ENCODE results near the gene ARHGAP4. TPM values are rescaled to one million over a fixed set of nuclear protein-coding genes. Genes with fewer than 3 reads are reported as not detected.

ARHGAP4 gene
- total RNA-seq, 1 experiment from 2014 or later: 0.31 TPM

DNA sequence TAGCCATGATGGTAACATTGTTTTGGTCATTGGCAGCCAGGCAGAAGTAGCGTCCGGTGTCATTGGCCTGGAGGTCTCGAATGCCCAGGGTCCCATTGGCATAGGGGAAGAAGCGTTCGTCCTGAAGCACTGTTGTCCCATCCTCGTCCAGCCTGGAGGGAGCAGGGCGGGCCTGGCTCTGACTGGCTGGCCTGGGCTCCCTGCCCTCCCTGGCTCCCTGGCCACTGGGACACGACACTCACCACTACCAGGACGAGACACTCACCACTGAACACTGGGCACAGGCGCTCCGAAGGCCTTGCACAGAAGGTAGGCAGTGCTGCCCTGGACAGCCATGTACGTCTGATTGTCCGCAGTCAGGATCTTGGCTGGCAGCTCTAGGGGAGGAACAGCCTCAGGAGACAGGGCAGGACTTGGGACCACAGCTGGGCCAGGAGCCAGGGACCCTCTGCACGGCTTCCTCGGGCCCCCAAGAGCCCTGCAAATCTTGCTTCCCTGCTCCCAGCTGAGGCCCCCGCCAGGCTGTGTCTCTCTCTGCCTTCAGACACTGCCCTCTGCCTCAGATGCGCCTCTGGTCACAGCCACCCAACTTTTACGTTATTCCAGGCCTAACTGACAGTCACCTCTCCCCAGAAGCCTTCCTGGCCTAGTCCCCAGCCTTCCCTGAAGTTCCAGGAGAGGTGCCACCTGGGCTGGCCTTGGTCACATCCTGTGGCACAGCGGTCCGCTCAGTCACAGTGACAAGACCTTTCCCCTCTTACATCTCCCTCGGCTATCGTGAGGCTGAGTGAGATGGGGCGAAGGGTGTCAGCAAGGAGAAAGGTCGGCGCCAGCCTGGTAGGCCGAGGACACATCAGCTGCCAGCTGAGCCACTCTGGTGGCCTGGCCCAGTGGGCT is 57.2 kb downstream of the ARHGAP4 start:
- no peak for DNase-seq (ENCODE audit: low spot score)

DNA sequence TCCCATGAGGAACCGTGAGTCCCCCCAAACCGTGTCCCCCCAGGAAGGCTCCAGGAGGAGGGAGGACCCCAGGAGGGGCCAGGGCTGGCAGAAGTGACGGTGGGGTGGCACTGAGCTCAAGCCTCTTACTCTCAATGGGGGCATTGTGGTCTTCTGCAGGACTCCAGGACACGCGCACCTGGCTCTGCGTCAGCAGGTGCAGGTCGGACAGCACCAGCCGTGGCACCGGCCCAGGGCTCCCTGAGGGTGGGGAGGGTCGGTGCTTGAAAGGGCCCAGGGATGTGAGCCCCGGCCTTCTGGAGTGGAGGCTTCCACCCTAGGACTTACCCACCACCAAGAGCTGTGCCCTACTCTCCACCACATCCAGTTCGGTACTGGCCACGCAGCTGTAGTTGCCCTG is 58.4 kb downstream of the ARHGAP4 start:
- DNase-seq (ENCODE audit: low spot score): no peak

DNA sequence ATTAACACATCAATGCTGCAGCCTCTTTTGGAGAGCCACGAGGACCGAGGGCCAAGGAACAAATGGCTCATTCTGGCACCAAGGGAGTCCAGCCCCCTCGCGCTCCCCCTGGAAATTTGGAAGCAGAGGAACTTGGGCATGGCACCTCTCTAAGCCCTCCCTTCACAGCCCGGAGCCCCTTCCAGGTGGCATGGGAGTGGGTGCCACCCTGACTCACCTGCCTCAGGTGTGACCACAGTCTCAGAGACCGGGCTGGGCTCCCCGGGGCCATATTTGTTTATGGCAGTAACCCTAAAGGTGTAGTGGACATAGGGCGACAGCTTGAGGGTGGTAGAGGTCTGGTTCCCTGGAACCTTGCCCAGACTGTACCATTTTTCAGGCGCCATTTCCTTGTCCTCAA is 58.9 kb downstream of the ARHGAP4 start:
- DNase-seq (ENCODE audit: low spot score): no peak

DNA sequence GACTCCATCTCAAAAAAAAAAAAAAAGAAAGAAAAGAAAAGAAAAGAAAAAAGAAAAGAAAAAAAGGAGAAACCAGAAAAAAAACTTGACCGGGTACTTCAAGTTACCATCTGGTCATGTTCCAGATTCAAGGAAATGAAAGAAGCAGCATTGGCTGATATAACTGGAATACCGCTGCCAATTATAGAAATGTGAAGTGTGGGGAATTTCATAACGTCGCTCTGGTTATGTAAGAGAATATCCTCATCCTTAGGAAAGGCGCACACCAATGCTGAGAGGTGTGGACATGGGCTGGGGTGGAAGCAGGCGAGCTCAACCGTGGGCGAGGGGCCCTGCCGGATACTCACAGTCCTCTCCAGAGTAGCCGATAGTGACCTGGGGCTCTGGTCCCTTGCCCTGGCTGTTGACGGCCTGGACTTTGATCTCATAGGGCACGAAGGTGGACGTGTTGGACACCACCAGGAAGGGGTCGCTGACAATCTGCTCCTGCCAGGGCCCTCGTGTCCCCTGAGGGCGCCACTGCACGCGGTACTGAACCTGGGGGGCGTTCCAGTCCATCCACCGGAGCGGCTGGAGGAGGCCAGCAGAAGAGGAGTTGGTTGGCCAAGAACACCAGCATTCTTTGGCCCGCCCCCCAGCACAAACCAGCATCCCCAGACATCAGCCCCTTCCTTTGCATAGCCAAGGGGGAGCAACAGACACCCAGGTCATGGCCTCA is 59.6 kb downstream of the ARHGAP4 start:
- DNase-seq (ENCODE audit: low spot score): no peak

DNA sequence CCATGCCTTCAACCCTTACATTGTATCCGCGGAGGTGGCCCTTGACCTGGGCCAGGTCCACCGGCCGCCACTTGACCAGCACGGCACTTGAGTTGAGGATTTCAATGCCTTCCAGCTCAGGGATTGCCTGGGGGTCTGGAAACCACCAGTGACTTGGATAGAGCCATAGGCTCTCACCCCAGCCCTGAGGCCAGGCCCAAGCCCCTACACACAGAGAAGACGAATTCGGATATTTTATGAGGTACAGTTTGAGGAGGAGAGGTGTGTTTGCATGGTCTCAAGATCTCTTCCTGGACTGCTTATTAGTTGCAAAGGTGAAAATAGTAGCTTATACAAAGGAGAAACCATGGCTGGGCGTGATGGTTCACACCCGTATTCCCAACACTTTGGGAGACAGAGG is 60.4 kb downstream of the ARHGAP4 start:
- no peak for DNase-seq (ENCODE audit: low spot score)

DNA sequence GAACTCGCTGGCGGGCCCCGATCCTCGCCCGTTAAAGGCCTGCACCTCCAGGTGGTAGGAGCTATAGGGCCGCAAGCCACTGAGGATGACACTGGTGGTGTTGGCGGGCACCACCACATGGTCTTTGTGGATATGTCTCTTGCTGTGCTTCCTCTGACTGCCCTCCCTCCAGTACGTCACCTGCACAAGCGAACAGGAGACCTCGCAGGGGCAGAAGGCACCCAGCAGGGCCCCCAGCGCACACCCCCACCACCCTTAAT is 60.8 kb downstream of the ARHGAP4 start:
- no peak for DNase-seq (ENCODE audit: low spot score)

DNA sequence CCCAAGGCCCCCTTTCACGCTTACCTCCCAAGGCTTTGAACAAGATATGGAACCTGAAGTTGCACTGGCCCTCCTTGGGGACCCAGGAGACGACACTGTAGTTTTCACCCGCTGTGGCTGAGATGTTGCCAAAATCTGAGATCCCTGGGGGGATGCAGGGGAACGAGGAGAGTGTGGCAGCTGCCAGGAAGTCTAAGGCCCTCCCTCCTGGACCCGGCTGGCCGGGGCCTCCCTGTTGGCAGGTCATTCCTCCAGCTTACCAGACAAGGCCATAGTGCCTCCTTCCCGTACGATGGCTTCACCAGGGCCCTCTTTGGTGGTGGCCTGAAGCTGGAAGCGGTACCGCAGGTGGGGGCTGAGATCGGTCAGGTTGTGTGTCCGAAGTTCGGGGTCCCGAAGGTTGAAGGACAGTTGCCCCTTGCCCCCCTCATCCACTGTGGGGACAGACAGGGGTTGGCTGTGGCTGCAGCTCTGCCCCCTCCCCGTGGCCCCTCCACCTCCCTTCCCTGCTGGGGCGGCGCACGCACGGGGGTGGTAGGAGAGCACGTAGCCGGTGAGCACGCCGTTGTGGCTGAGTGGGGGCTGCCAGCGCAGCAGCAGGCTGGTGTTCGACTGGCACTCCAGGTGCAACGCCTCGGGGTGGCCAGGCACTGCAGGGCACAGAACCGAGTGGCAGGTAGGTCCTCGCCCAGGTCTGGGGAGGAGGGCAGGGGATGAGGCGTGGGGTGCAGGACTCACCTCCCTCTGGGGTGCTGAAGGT is 61.3 kb downstream of the ARHGAP4 start:
- DNase-seq (ENCODE audit: low spot score): no peak

DNA sequence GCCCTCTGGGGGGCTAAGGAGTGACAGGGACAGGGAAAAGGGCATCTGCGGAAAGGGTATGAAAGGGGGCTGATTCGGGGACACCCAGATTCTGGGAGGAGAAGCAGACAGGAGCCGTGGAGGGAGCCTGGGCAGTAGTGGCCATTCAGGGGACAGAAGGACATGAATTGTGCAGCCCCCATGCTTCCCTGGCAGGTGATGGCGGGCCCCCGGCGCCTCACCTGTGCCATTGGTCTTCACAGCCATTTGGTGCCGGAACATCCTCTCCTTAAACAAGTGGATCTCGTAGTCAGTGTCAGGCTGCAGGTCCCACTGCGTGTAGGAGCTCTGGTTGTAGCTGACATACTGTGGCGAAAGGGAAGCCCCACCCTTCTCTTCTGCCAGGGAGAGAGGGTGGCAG is 62.0 kb downstream of the ARHGAP4 start:
- no peak for DNase-seq (ENCODE audit: low spot score)

DNA sequence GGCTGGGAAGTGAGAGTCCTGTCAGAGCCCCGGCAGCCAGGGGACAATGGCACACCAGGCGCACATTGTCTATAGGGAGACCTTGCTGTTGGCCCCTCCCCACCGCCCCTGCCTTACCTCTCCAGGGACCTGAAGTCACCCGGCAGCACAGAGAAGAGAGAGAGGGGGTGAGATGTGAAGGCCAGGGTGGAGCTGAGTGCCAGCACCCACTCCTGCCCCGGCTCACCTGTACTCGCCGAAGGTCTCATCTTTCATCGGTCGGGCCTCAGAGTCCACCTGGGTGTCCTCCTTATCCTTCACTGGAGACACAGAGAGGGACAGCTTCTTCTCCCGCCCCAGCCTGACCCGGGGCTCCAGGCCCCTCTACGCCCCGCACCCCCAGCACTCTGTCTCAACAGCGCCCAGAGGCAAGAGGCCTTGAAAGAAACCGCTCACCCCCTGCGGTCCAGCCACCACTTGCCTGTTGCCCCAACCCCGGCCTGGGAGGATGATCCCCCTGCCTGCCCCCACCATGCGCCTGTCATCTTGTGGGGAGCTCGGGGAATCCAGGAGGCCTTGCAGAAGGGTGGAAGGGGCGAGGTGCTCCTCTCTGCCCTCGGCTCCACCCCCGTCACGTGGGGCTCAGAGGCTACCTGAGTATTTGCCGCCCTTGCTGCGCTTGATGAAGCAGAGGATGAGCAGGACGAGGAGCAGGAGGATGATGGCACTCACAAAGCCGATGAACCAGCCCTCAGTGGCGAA is 62.6 kb downstream of the ARHGAP4 start:
- no peak for DNase-seq (ENCODE audit: low spot score)

DNA sequence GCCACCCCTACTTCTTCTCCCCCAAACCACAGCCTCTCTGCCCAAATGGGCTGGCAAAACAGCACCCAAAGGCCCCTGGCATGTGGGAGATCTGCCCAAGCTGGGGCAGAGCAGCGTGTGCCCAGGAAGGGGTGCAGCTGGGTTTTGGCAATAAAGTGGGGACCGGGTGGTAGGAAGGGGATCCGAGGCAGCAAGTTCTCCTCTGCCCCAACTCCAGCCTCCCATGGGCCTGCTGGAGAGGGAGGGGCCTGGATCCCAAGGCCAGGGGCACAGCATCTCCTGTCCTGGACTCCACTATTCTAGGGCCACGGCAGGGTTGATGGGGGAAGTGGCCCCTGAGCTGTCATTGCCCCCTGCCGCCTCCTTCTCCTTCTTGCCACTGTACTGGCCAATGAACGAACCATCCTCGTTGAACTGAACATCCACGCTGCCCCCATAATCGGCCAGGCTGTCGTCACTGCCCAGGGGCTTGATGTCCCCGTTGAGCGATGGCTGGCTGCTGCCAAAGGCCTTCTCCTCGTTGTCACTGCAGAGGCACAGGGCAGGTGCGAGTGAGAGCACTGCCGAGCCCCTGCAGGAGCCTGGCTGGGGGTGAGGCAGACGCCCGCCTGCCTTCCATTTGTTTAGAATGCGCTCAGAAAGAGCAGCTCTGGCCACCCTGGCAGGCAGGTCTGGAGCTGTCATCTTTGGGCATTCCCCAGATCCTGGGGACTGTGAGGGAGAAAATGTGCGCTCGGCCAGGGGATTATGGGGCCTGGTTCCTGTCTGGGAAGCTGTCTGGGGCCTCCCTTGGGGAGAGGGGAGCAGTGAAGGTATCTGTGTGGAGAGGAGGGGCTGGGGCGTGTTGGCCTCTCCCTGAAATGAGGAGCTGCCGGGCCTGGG is 63.5 kb downstream of the ARHGAP4 start:
- no peak for DNase-seq (ENCODE audit: low spot score)

DNA sequence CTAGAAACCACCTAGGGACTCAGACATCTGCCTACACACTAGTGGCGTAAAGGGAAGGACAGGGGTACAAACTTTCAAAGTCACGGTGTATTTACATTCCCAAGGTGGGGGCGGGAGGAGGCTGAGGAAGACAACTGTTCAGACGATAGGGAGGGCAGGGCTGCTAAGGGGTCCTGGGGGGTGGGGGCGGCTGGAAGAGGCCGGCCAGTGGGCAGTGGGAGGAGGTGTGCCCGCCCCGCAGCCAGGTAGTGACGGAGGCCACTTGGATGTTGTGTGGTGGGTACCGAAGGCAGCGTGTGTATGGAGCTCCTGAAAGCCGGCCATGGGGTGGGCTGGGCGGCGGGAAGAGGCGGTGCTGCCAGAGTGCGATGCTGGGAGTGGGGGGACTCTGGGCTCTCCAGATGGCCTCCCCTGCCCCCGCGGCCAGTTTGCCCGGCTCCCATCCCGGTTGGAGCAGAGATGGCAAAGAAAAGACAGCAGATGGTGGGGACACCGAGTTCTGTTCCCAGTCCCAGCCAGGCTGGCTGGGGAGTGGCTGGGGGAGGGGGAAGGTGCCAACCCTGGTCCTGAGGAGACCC is 64.2 kb downstream of the ARHGAP4 start:
- DNase-seq (ENCODE audit: low spot score): no peak

DNA sequence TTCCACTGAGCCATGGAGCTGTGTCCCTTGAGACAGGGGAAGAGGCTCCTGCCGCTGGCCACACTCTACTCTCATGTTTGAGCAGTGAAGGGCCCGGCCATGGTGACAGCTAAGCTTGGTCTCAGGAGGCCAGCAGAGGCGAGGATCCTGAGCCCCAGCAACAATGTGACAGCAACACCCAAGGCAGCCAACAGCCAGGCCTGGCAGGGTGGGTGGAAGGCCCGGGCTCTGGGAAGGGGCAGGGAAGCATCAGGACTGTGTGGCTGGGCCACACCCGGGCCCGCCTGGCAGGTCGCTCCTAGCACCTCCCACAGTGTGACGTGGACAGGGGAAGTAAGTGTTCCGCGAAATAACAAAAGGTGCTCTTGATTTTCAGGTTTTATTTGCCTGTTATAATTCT is 64.9 kb downstream of the ARHGAP4 start:
- DNase-seq (ENCODE audit: low spot score): no peak

Other genes starting within 250 kb of the ARHGAP4 start
- gene SLC6A8, start 238.3 kb downstream of the ARHGAP4 start, total RNA-seq (2014; rRNA removed; shearing (Covaris generic)): 21.7 and 43.3 TPM in 2 replicates
- gene BCAP31, start 201.9 kb downstream of the ARHGAP4 start, total RNA-seq (2014; rRNA removed; shearing (Covaris generic)): 233 and 264 TPM in 2 replicates
- 8.6 and 9.1 TPM in 2 replicates for gene ABCD1, start 201.4 kb downstream of the ARHGAP4 start, total RNA-seq (2014; rRNA removed; shearing (Covaris generic))
- gene PLXNB3, start 162.0 kb downstream of the ARHGAP4 start, total RNA-seq (2014; rRNA removed; shearing (Covaris generic)): 0.60 and 1.6 TPM in 2 replicates
- 0.06 and 0.35 TPM in 2 replicates for gene SRPK3, start 145.2 kb downstream of the ARHGAP4 start, total RNA-seq (2014; rRNA removed; shearing (Covaris generic))
- 68.9 and 78.0 TPM in 2 replicates for gene IDH3G, start 131.9 kb downstream of the ARHGAP4 start, total RNA-seq (2014; rRNA removed; shearing (Covaris generic))
- 254 and 289 TPM in 2 replicates for gene SSR4, start 131.6 kb downstream of the ARHGAP4 start, total RNA-seq (2014; rRNA removed; shearing (Covaris generic))
- 3.8 and 4.0 TPM in 2 replicates for gene PDZD4, start 95.7 kb downstream of the ARHGAP4 start, total RNA-seq (2014; rRNA removed; shearing (Covaris generic))
- gene L1CAM, start 40.1 kb downstream of the ARHGAP4 start, total RNA-seq (2014; rRNA removed; shearing (Covaris generic)): 7.9 and 9.7 TPM in 2 replicates
- 0.14 and 0.33 TPM in 2 replicates for gene AVPR2, start 21.6 kb downstream of the ARHGAP4 start, total RNA-seq (2014; rRNA removed; shearing (Covaris generic))
- gene NAA10, start 8.8 kb upstream of the ARHGAP4 start, total RNA-seq (2014; rRNA removed; shearing (Covaris generic)): 167 and 216 TPM in 2 replicates
- 0.10 TPM in 1 of 2 replicates, not detected in the other for gene RENBP, start 18.4 kb upstream of the ARHGAP4 start, total RNA-seq (2014; rRNA removed; shearing (Covaris generic))
- gene HCFC1, start 45.6 kb upstream of the ARHGAP4 start, total RNA-seq (2014; rRNA removed; shearing (Covaris generic)): 19.4 and 23.5 TPM in 2 replicates
- gene TMEM187, start 46.5 kb upstream of the ARHGAP4 start, total RNA-seq (2014; rRNA removed; shearing (Covaris generic)): 2.2 and 2.7 TPM in 2 replicates
- gene IRAK1, start 93.6 kb upstream of the ARHGAP4 start, total RNA-seq (2014; rRNA removed; shearing (Covaris generic)): 50.0 and 58.6 TPM in 2 replicates
- 24.9 and 28.3 TPM in 2 replicates for gene MECP2, start 171.5 kb upstream of the ARHGAP4 start, total RNA-seq (2014; rRNA removed; shearing (Covaris generic))
- not detected in 2 replicates for gene OPN1LW, start 218.0 kb upstream of the ARHGAP4 start, total RNA-seq (2014; rRNA removed; shearing (Covaris generic))

Measured in H4 (cell line).